ENCODE data around the gene COL21A1.

DNA sequence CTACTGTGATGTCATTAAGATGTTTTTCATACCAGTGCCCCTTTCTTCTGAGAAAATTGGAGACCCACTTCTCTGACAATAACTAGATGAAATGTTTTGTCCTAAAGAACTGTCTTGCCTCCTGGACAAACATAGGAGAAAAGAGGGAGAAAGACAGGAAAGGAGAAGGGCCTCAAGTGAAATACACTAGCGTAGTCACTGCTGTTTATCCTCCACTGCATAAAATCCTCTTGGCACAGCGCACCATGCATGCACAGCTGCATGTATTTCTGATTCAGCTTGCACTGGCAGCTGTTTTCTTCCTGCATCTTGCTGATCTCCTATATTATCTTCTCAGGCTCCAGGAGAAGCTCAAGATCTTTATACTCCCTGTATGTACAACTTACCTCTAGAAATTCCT lies 214.0 kb downstream of the COL21A1 start:
- TF ChIP-seq POLR2A (IDR thresholded peaks at IDR 0.05), result no peak
- TF ChIP-seq, protein P1, sequence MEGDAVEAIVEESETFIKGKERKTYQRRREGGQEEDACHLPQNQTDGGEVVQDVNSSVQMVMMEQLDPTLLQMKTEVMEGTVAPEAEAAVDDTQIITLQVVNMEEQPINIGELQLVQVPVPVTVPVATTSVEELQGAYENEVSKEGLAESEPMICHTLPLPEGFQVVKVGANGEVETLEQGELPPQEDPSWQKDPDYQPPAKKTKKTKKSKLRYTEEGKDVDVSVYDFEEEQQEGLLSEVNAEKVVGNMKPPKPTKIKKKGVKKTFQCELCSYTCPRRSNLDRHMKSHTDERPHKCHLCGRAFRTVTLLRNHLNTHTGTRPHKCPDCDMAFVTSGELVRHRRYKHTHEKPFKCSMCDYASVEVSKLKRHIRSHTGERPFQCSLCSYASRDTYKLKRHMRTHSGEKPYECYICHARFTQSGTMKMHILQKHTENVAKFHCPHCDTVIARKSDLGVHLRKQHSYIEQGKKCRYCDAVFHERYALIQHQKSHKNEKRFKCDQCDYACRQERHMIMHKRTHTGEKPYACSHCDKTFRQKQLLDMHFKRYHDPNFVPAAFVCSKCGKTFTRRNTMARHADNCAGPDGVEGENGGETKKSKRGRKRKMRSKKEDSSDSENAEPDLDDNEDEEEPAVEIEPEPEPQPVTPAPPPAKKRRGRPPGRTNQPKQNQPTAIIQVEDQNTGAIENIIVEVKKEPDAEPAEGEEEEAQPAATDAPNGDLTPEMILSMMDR (IDR thresholded peaks at IDR 0.05), result no peak
